D721Med (cell line): ENCODE measurements around the gene DOCK2.

Experiments
- DNase-seq: peaks from one replicate; pipeline ENCODE4 v3.0.0; 2011; ENCODE audit warnings: low spot score; ENCODE audit not compliant: insufficient read length
- FAIRE-seq: peaks from 2 replicates; lab custom pipeline; 2011; peaks lifted over from hg19 to GRCh38; lab: Jason Lieb, UNC
- CTCF ChIP-seq: IDR thresholded peaks from 2 replicates; pipeline ENCODE4 v1.5.1; 2012; ENCODE audit warnings: mild to moderate bottlenecking, control low read depth; ENCODE audit not compliant: insufficient read depth; ENCODE audit errors: missing control alignments

Gene DOCK2

GRCh38 chr5:169964246-169964645 lies 327.2 kb downstream of the DOCK2 start:
- TF ChIP-seq CTCF, result no peak
- no peak for FAIRE-seq
- no peak for DNase-seq

GRCh38 chr5:169970339-169970738 lies 333.3 kb downstream of the DOCK2 start:
- no peak for FAIRE-seq
- no peak for DNase-seq
- no peak for TF ChIP-seq CTCF

- no peak for TF ChIP-seq CTCF
- DNase-seq (no peak), FAIRE-seq (no peak)
These were observed 334.1 kb downstream of the DOCK2 start for GRCh38 chr5:169970911-169971765.

- TF ChIP-seq CTCF, result no peak
- FAIRE-seq (no peak), DNase-seq (no peak)
These were observed 334.7 kb downstream of the DOCK2 start for GRCh38 chr5:169971780-169972179.

- no peak for FAIRE-seq
- no peak for TF ChIP-seq CTCF
These were observed 336.0 kb downstream of the DOCK2 start for GRCh38 chr5:169973056-169973455.

GRCh38 chr5:169974121-169974770 lies 337.2 kb downstream of the DOCK2 start:
- DNase-seq (no peak), FAIRE-seq (no peak)
- TF ChIP-seq CTCF, result no peak

More at GRCh38 chr5:169973056-169973455, 336.0 kb downstream of the DOCK2 start:
- DNase-seq, result no peak

- DNase-seq, result no peak
- no peak for FAIRE-seq
- no peak for TF ChIP-seq CTCF
These were observed 341.6 kb downstream of the DOCK2 start for GRCh38 chr5:169978714-169979113.
